GM19023 (cell line): Measurements from ENCODE around the gene TPST1.
A peak's percentile ranks its signal among the peaks of the same experiment; 100 is the strongest.
"Not testable (repeated sequence)": the region's sequence is repeated elsewhere in the genome, so short reads cannot be mapped to it uniquely, and the experiment has no call there.

ENCODE experiments used
- ATAC-seq: cut with Tn5 transposase; IDR thresholded peaks from one replicate; pipeline ENCODE4 v1.9.1; 2021; ENCODE audit warnings: mild to moderate bottlenecking, moderate library complexity; ENCODE audit not compliant: unreplicated experiment

The TPST1 gene

DNA sequence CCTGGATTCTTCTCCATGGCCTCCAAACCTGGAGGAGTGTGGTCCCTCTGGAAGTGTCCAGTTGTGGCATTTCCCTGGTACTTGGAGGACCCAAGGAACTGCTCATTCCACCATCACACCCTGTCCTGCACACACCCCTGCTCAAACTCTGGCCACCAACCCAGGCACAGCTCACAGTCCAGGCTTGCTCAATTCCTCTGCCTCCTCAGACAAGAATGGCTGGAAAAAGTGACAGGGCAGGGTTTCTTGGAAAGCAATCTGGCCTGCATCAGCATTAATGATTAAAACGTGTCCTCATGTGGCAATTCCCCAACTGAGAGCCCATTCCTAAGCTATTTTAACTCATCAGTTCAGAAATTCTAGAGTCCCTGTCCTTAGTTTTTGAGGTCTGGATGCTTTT, 17.2 kb upstream of the TPST1 start:
- no peak for ATAC-seq

DNA sequence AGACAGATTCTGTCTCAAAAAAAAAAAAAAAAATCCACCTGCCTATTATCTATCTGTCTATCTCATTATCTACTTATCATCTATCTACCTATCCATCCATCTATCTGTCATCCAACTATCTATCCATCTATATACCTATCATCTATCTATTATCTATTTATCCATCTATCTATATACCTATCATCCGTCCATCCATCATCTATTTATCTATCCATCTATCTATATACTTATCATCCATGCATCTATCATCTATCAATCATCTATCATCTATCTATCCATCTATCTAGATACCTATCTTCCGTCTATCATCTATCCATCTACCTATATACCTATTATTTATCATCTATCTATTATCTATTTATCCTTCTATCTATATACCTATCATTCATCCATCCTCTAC, 16.5 kb upstream of the TPST1 start:
- ATAC-seq: no peak

DNA sequence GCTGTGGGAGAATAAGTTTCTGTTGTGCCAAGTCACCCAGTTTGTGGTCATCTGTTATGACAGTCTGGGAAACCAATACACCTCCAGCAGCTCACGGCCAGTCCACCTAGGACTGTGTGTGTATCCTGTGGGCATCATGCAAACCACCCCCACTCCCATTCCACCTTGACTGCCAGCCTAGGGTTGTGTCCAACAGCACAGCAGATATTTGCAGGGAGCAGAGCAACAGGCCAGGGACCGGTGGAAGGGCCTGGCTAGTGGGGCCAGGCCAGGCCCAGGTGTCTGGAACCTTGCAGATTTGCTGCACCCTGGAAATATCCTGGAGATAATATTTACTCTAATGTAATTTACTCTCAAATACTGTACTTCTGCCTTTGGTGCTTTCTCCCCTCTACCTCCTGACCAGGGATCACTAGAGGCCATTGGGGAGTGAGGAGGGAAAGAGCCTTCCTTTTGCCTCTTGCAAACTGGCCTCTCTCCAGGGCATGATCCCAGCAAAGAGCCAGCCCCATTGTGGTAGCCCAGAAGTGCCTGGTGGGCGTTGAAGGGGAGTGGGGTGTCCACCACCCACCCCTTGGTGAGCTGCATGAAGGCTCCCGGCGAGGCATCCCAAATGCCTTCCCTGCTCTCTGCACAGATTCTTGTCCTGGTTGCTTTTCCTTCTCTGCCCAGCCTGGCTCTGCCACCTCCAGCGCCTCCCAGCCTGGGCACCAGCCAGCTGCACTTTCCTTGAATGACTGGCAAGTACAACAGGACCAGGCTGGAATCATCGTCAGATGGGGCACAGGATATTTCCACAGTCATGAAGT, 15.2 kb upstream of the TPST1 start:
- ATAC-seq: no peak

DNA sequence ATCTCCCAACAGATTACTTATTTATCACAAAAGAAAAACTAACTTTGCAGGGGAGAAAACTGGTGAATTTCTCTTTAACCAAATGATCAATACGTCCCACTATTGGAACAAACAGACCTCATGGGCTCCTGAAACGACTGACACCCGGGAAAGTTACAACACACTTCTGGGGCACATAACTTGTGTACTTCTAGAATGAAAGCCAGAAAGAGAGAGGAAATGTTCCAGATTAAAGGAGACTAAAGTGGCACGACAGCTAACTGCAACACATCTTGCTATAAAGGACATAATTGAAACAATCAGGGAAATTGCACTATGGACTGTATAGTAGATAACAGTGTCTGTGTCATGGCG, 14.7 kb upstream of the TPST1 start:
- no peak for ATAC-seq

DNA sequence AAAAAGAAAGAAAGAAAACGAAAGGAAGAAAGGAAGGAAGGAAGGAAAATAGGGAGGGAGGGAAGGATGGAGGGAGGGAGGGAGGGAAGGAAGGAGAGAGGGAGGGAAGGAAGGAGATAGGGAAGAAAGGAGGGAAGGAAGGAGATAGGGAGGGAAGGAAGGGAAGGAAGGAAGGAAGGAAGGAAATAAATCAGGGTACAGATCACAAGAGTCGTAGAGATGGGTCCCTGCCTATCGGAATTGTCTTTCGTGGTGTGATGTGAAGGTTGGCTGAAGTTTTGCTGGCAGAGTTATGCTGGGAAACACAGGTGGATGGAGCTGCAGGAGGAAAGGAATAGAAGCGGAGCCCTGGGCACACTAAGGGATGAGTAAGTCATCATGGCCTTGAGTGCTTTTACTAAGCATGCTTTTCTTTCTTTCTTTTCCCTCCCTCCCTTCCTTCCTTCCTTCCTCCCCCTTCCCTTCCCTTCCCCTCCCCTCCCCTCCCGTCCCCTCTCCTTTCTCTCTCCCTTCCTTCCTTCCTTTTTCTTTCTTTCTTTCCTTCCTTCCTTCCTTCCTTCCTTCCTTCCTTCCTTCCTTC, 11.9 kb upstream of the TPST1 start:
- no peak for ATAC-seq

DNA sequence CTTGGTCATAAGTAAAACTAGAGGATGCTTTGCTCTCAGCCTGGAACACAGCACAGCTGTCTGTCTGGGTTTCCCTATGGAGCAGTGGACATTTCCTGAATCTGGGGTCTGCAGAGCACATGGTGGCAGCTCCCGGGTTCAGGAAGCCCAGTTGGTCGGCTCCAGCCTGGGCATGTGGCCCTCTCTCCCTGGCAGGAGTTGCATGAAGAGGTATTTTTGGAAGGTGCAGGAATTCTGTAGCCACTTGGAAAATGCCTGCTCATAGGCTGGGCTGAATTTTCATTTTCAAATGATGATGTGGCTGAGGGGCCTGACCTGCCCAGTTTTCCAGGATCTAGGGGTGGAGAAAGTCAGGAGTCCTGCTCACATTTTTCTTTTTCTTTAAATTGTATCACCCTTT, 6.7 kb upstream of the TPST1 start:
- ATAC-seq: no peak

DNA sequence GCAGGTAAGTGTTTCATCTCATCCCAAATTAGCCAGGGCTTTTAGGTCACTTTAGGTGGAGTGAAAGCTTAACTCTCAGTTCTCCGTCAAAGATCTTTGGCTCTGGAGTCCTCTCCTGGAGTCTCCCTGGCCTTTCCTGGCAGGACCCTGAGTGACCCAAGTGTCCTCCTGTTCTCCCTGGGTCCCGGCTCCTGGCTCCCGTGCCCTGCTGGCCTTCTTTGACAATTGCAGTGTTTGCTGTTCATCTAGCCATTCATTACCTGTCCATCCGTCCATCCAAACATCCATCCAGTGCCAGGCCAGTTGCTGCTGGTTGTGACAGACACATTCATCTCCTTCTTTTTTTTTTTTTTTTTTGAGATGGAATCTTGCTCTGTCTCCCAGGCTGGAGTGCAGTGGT, 6.2 kb upstream of the TPST1 start:
- no peak for ATAC-seq

DNA sequence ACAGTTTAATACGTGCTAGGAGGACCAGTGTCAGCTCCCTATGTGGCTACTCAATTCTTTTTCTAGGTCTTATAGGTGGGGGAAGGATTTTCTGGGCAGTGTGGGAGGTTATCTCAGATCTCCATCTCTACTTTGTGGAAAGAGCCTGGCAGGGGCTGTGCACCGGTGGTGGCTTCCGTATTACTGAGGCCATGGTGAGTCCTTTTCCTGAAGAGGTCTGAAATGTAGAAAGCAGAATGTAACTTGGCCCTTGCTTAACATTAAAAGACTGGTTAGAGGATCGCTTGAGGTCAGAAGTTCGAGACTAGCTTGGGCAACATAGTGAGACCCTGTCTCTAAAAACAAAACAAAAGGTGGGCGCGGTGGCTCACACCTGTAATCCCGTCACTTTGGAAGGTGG, 2.7 kb upstream of the TPST1 start:
- ATAC-seq: no peak

DNA sequence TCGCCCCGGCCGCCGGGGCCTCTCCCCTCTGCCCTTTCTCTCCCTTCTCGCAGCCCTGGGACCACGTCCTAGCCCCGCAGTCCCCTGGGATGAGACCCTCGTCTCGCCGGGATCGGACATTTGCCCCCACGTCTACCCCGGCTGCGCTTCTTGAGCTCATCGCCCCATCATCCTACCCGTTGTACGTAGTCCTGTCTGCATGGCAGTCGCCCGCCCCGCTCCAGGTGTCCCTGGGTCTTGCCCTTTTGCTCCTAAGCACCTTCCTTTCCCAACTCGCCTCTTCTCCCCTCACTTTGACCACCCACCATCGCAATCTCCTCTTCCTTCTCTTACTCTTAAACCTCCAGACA, 582 bp downstream of the TPST1 start:
- ATAC-seq: peak; percentile 3

DNA sequence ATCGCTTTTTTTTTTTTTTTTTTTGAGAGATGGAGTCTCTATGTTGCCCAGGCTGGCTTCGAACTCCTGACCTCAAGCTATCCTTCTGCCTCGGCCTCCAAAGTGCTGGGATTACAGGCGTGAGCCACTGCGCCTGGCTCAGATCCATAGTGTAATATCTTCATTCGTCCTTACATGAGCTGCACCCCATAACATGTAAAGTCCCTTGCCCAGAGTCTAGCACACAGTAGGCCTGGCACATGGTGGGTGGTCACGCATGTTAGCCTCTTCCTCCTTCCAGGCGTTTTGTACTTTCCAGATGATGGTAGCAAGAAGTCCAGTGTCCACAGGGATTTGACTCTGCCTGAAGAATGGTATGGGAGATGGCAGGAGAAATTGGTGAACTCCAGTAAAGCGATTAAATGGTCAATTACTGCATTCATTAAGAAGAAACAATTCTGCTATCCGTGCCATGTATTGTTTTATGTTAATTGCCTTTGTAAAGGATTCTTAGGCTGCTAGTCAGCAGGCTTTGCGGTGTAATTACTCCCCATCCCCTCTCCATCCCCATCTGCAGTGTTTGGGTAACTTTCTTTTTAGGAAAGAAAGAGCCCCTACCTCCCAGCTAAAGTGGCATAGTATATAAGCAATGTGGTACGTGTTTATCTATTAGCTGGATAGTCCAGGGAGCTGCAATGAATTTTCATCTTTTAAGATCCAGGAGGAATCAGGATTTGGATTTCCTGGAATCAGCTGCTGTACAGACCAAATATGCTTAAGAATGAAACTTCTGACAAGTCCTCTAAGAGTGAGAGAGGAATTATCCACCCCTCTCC, 1.2 kb downstream of the TPST1 start:
- ATAC-seq: no peak

DNA sequence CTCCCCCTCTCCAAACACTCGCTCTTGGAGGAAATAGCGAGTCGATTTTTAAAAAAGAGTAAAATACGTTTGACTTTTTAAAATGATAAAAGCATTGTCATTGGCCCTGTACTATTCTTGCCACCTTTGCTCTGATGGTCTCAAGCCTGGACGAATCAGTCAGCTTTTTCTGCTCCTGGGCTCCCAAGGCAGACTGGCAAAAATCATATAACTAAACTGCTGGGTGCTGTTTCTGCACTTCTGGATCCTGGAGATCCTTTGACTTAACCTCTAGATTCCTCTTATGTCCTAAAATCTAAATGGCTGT, 1.8 kb downstream of the TPST1 start:
- ATAC-seq: no peak

DNA sequence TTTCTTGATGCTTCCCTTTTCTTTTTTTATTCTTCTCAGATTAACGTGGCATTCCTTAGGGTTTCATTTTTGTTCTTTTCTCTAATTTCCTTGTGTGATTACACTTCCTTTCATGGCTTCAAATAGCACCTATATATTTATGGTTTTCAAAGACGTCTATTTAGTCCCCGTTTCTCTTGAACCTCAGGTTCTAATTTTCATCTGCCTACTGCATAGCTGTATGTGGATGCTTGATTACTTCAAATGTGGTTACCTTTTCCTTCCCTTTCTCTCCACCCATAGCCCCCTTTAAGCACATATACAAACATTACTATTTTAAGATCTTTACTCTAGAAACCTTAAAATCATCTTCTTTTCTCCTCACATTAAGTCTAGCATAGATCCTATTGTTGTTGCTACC, 2.4 kb downstream of the TPST1 start:
- no peak for ATAC-seq

DNA sequence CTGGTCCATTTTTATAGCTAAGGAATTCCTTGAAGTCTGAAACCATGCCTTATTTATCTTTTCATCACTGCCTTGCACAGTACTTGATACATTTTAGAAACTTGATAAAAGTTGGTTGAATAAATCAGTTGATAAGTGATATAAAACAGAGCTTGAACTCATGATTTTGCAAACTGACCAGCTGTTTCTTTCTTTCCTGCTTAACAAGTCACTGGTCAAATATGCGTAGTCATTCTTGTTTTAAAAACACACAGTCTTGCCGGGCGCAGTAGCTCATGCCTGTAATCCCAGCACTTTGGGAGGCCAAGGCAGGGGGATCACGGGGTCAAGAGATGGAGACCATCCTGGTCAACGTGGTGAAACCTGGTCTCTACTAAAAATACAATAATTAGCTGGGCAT, 6.3 kb downstream of the TPST1 start:
- ATAC-seq: no peak

DNA sequence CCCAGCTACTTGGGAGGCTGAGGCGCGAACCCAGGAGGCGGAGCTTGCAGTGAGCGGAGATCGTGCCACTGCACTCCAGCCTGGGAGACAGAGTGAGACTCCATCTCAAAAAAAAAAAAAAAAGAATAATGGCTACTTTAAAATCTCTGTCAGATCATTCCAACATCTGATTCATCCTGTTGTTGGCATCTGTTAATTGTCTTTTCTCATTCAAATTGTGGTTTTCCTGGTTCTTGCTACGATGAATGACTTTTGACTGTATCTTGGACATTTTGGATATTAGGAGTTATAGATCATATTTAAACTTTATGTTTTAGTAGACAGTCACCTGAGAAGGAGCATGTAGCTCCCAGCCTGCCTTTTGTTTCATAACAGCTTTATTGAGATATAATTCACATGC, 8.5 kb downstream of the TPST1 start:
- no peak for ATAC-seq

DNA sequence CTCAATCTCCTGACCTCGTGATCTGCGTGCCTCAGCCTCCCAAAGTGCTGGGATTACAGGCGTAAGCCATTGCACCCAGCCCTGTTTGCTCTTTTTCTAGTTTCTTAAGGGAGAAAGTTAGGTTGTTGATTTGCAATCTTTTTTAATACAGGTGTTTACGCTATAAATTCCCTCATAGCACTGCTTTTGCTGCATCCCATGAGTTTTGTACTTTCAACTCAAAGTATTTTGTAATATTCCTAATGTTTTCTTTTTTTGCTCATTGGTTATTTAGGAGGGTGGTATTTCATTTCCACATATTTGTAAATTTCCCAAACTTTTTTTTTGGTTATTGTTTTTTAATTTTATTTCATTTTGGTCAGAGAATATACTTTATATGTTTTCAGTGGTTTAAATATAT, 11.6 kb downstream of the TPST1 start:
- ATAC-seq: no peak

DNA sequence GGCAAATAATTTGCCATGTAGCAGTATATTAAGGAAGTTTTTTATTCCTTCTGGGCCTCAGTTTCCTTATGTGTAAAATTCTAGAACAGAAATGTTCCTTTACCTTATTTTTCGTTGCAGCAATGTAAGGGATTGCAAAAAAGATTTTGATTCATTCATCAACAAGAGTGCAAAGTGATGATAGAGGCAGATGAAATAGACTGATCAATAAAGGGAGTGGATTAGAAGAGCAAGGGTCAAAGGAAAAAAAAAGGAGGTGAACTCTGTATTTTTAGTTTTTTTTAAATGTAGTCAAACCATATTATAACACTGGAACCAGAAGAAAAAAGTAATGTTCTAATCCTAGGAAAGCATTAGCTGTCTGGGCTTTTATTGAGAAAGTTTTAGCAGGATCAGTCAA, 14.7 kb downstream of the TPST1 start:
- no peak for ATAC-seq

DNA sequence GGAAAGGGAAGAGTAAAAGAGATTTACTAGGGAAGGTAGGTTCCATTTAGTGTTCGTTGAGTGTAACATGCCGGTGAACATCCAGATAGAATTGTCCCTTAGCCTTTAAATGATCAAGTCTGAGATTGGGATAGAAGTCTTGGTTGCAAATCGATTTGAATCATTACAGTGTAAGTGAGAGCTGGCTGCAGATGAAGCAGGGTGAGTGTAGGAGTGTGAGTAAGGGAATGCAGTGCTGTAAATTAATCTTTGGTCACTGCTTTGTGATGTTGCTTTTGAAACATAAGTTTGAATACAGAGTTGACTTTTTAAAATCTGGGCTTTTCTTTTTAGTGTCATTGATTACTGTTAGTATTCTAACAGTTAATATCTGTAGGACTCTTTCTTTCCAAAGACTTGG, 16.3 kb downstream of the TPST1 start:
- no peak for ATAC-seq

DNA sequence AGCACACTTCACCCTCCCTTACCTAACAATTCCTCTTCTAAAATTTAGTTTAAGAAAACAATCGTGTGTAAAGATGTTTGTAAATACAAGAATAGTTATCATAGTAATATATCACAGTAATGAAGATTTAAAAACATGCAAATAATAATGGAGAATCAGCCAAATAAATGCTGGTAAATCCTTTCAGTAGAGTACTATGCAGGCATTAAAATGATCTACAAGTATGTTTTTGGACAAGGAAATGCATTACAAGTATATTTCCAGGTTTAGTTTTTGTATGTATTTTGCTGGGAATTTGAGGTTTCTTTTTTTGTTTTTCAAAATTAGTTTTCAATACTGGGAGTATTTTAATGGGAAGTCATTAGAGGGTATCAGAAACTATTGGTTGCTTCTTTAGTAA, 22.7 kb downstream of the TPST1 start:
- ATAC-seq: no peak

DNA sequence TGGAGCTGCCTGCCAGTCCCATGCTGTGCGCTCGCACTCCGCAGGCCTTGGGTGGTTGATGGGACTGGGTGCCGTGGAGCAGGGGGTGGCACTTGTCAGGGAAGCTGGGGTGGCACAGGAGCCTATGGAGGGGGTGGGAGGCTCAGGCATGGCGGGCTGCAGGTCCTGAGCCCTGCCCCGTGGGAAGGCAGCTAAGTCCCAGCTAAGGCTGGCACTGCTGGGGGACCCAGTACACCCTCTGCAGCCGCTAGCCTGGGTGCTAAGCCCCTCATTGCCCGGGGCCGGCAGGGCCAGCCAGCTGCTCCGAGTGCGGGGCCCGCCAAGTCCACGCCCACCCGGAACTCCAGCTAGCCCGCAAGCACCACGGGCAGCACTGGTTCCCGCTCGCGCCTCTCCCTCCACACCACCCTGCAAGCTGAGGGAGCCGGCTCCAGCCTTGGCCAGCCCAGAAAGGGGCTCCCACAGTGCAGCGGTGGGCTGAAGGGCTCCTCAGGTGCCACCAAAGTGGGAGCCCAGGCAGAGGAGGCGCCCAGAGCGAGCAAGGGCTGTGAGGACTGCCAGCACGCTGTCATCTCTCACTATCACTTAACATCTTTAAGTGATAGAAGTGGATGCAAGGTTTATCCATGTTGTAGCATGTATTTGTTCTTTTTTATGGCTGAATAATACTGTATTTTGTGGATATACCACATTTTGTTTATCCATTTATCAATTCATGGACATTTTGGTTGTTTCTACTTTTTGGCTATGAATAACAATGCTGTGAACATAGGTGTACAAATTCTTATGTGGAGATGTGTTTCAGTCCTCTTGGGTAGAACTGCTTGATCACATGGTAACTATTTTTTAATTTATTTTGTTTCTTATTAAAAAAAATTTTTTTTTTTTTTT, 26.4 kb downstream of the TPST1 start:
- not testable (repeated sequence) for ATAC-seq

DNA sequence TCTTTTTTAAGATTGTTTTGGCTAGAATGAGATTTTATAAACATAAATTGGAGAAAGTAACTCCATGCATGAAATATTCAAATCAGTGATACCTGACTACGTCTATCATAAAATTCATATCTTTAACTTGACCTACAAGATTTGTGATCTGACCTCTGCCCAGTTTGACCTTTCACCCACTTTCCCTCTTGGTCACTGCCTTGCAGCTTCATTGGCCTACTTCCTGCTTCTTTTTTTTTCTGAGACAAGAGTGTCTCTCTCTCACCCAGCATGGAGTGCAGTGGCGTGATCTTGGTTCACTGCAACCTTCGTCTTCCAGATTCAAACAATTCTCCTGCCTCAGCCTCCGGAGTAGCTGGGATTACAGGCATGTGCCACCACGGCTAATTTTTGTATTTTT, 28.5 kb downstream of the TPST1 start:
- no peak for ATAC-seq

DNA sequence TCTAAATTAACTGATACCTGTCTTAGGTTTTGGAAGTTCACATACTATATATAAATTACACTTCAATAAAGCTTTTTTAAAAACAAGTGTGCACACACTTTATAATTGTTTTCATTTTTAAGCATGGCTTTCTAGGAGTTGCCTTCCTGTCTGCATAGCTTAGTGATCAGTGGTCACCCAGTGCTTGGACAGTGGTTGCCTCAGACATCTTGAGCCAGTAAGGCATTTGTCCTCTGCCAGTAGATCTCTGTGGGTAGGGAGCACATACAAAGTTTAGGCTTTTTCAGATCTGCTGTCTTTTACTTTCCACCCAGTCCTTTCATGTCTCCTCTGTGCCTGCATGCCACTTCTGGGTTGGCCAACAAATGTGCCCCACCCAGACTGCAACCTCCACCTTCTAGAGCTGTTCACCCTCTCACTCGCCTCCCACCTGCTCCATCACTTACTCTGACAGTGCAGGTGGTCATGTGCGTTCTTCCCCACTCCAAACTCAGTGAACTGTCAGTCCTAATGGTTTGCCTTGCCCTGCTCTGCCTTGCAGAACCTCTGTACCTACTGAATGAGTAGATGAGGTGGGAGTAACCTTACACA, 31.7 kb downstream of the TPST1 start:
- no peak for ATAC-seq
